ENCODE results near the gene ZBTB38. TPM values are rescaled to one million over a fixed set of nuclear protein-coding genes. Genes with fewer than 3 reads are reported as not detected.

Gene ZBTB38
- total RNA-seq, 1 experiment from 2014 or later = 46.7 TPM

GRCh38 chr3:141342386-141342785 lies 25.9 kb upstream of the ZBTB38 start:
- no peak for DNase-seq (ENCODE audit: low read depth, low spot score)
- in situ Hi-C loops (cut with HindIII; ENCODE audit: low pct_unique_long_range_greater_than_20kb, low sequenced_read_pairs) (no loop called here), intact Hi-C loops (cut with micrococcal nuclease; ENCODE audit: unreplicated experiment) (no loop called here)
- H3K27ac ChIP-seq (ENCODE audit: low read length) = no peak overlapping the region
- TF ChIP-seq TCF7L2 (IDR thresholded peaks at IDR 0.05; ENCODE audit: low read depth, low read length) = no peak
- no peak for TF ChIP-seq SIN3A (IDR thresholded peaks at IDR 0.05; ENCODE audit: borderline replicate concordance, insufficient read depth, low read depth, low read length)
- TF ChIP-seq, protein P1, sequence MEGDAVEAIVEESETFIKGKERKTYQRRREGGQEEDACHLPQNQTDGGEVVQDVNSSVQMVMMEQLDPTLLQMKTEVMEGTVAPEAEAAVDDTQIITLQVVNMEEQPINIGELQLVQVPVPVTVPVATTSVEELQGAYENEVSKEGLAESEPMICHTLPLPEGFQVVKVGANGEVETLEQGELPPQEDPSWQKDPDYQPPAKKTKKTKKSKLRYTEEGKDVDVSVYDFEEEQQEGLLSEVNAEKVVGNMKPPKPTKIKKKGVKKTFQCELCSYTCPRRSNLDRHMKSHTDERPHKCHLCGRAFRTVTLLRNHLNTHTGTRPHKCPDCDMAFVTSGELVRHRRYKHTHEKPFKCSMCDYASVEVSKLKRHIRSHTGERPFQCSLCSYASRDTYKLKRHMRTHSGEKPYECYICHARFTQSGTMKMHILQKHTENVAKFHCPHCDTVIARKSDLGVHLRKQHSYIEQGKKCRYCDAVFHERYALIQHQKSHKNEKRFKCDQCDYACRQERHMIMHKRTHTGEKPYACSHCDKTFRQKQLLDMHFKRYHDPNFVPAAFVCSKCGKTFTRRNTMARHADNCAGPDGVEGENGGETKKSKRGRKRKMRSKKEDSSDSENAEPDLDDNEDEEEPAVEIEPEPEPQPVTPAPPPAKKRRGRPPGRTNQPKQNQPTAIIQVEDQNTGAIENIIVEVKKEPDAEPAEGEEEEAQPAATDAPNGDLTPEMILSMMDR (IDR thresholded peaks at IDR 0.05) = no peak
- TF ChIP-seq REST (IDR thresholded peaks at IDR 0.05; ENCODE audit: insufficient read depth in 1 of 2, low read depth in 2 of 2, low read length in 1 of 2) = no peak
- TF ChIP-seq POLR2AphosphoS5 (IDR thresholded peaks at IDR 0.05; ENCODE audit: low read depth, low read length) = no peak
- BruUV-seq (replicated peaks) = no TSS peak
- no peaks in the 10 kb centered on the region for H3K27me3 ChIP-seq (ENCODE audit: control insufficient read depth, insufficient read depth, low read length)
- no peaks in the 10 kb centered on the region for H3K4me1 ChIP-seq (ENCODE audit: control insufficient read depth, insufficient read depth, low read length)
- no peak overlapping the region for H3K4me3 ChIP-seq (ENCODE audit: low read depth in 2 of 2, low read length in 2 of 2)
- ChIA-PET CTCF (interaction anchor here (0.7 to 0.9 kb wide), 2 partner anchors 15 to 252 kb away, joined by 3 to 8 read pairs; no protein-coding TSS in a partner anchor), POLR2A (interaction anchor here (0.6 kb wide), 1 partner anchor 78 kb away, joined by 14 read pairs; no protein-coding TSS in a partner anchor)
- no peaks in the 10 kb centered on the region for H3K36me3 ChIP-seq (ENCODE audit: control insufficient read depth, insufficient read depth, low read length)
- no peaks in the 10 kb centered on the region for H3K9me3 ChIP-seq (ENCODE audit: control insufficient read depth, insufficient read depth, low read depth, low read length)
- ATAC-seq = no peak

GRCh38 chr3:141343077-141343476 lies 25.2 kb upstream of the ZBTB38 start:
- Histone ChIP-seq H3K27me3 (ENCODE audit: control insufficient read depth, insufficient read depth, low read length) (no peaks in the 10 kb centered on the region), H3K36me3 (ENCODE audit: control insufficient read depth, insufficient read depth, low read length) (no peaks in the 10 kb centered on the region), H3K4me1 (ENCODE audit: control insufficient read depth, insufficient read depth, low read length) (no peaks in the 10 kb centered on the region), H3K9me3 (ENCODE audit: control insufficient read depth, insufficient read depth, low read depth, low read length) (no peaks in the 10 kb centered on the region), H3K4me3 (ENCODE audit: low read depth in 2 of 2, low read length in 2 of 2) (no peak overlapping the region), H3K27ac (ENCODE audit: low read length) (no peak overlapping the region)
- ChIA-PET CTCF (interaction anchor here (0.7 kb wide), 1 partner anchor 16 kb away, joined by 8 read pairs; no protein-coding TSS in a partner anchor), POLR2A (interaction anchor here (0.6 kb wide), 1 partner anchor 77 kb away, joined by 14 read pairs; no protein-coding TSS in a partner anchor)
- TF ChIP-seq SIN3A (IDR thresholded peaks at IDR 0.05; ENCODE audit: borderline replicate concordance, insufficient read depth, low read depth, low read length) (no peak), TCF7L2 (IDR thresholded peaks at IDR 0.05; ENCODE audit: low read depth, low read length) (no peak), REST (IDR thresholded peaks at IDR 0.05; ENCODE audit: insufficient read depth in 1 of 2, low read depth in 2 of 2, low read length in 1 of 2) (no peak), POLR2AphosphoS5 (IDR thresholded peaks at IDR 0.05; ENCODE audit: low read depth, low read length) (no peak)
- TF ChIP-seq, protein P1 (IDR thresholded peaks at IDR 0.05) = no peak
- in situ Hi-C loops (cut with HindIII; ENCODE audit: low pct_unique_long_range_greater_than_20kb, low sequenced_read_pairs) = no loop called here
- no peak for DNase-seq (ENCODE audit: low read depth, low spot score)
- intact Hi-C loops (cut with micrococcal nuclease; ENCODE audit: unreplicated experiment) = no loop called here
- BruUV-seq (replicated peaks) = no TSS peak
- no peak for ATAC-seq
